HepG2 (cell line): ENCODE measurements around the gene RABGAP1L. TPM values are rescaled to one million over a fixed set of nuclear protein-coding genes. Genes with fewer than 3 reads are reported as not detected.

Experiments
- GATAD1 ChIP-seq: IDR thresholded peaks from 2 replicates; pipeline ENCODE4 v1.6.1; 2016; ENCODE audit warnings: missing genetic modification reagents, missing compliant biosample characterization
- NPAS2 ChIP-seq: sonication (generic); formaldehyde crosslinking; IDR thresholded peaks from 2 replicates; pipeline ENCODE4 v1.8.0; 2022; ENCODE audit warnings: mild to moderate bottlenecking, missing genetic modification reagents, borderline replicate concordance
- PLRG1 ChIP-seq: fragments of 450-650 bp; conservative IDR thresholded peaks from 2 replicates; pipeline ENCODE4 v1.6.1; 2016
- SALL1 ChIP-seq: sonication (generic); formaldehyde crosslinking; IDR thresholded peaks from 2 replicates; pipeline ENCODE4 v1.8.0; 2022; ENCODE audit warnings: mild to moderate bottlenecking, missing genetic modification reagents
- SOX6 ChIP-seq, 2 experiments: fragments of 450-650 bp in 1 of 2; sonication (generic) in 1 of 2; formaldehyde crosslinking in 1 of 2; IDR thresholded peaks; 2 replicates each; pipeline versions ENCODE4 v1.4.0 to v1.6.1; 2017 to 2020; ENCODE audit warnings: antibody characterized with exemption in 1 of 2, mild to moderate bottlenecking in 1 of 2, missing genetic modification reagents in 1 of 2
- SSRP1 ChIP-seq: IDR thresholded peaks from 2 replicates; pipeline ENCODE4 v1.6.1; 2016; ENCODE audit warnings: control low read depth
- ZMYM4 ChIP-seq: sonication (generic); formaldehyde crosslinking; IDR thresholded peaks from 2 replicates; pipeline ENCODE4 v1.8.1; 2023; ENCODE audit warnings: mild to moderate bottlenecking, missing genetic modification reagents
- ZNF20 ChIP-seq: sonication (generic); formaldehyde crosslinking; IDR thresholded peaks from 2 replicates; pipeline ENCODE4 v1.4.0; 2020; ENCODE audit warnings: mild to moderate bottlenecking, moderate library complexity, missing genetic modification reagents
- ZNF496 ChIP-seq: sonication (generic); formaldehyde crosslinking; IDR thresholded peaks from 2 replicates; pipeline ENCODE4 v1.8.1; 2023; ENCODE audit warnings: mild to moderate bottlenecking, moderate library complexity, missing genetic modification reagents; ENCODE audit not compliant: insufficient replicate concordance
- ZNF660 ChIP-seq: sonication (generic); formaldehyde crosslinking; IDR thresholded peaks from 2 replicates; pipeline ENCODE4 v1.5.1; 2020; ENCODE audit warnings: mild to moderate bottlenecking, low read depth, missing genetic modification reagents, borderline replicate concordance
- polyA plus RNA-seq, 8 experiments: library from polyadenylated mRNA; depleted of rRNA in 3 of 8; stranded (reverse) in 7 of 8; unstranded in 1 of 8; fragments of >200 nt; fragmentation: Illumina TruSeq in 4 of 8; extraction: Trizol in 4 of 8; gene quantifications; 2 replicates each; pipeline versions ENCODE4 v1.2.1 to v1.2.3, GENCODE V29; 2011 to 2016; ENCODE audit warnings: low read depth in 4 of 8, missing spikeins in 1 of 8, mixed read lengths in 1 of 8; ENCODE audit not compliant: insufficient read depth in 1 of 8
- total RNA-seq, 5 experiments: library from RNA; depleted of rRNA; stranded (reverse); fragments of >200 nt; fragmentation: Illumina TruSeq; extraction: Trizol; gene quantifications; 2 replicates each; pipeline ENCODE4 v1.2.3, GENCODE V29; 2016; ENCODE audit warnings: low read depth in 1 of 5
- TF ChIP-seq, protein P1 (sequence below): sonication (generic); formaldehyde crosslinking; IDR thresholded peaks from 2 replicates; pipeline ENCODE4 v1.8.0; 2022; ENCODE audit warnings: missing genetic modification reagents, mild to moderate bottlenecking, borderline replicate concordance
- TF ChIP-seq, protein P2 (sequence below): sonication (generic); formaldehyde crosslinking; IDR thresholded peaks from 2 replicates; pipeline ENCODE4 v1.4.0; 2020; ENCODE audit warnings: missing genetic modification reagents, mild to moderate bottlenecking, borderline replicate concordance
- TF ChIP-seq, protein P3 (sequence below): IDR thresholded peaks from 2 replicates; pipeline ENCODE4 v1.6.1; 2016; ENCODE audit warnings: mild to moderate bottlenecking
- TF ChIP-seq, protein P4 (sequence below): IDR thresholded peaks from 2 replicates; pipeline ENCODE4 v1.4.0; 2020; ENCODE audit warnings: mild to moderate bottlenecking, missing genetic modification reagents

RABGAP1L gene
- total and polyA plus RNA-seq, 2 of the 13 experiments (the other 11 are each of a cell fraction or from before 2014, with no cell fraction given): 7.9 to 22.6 TPM

DNA sequence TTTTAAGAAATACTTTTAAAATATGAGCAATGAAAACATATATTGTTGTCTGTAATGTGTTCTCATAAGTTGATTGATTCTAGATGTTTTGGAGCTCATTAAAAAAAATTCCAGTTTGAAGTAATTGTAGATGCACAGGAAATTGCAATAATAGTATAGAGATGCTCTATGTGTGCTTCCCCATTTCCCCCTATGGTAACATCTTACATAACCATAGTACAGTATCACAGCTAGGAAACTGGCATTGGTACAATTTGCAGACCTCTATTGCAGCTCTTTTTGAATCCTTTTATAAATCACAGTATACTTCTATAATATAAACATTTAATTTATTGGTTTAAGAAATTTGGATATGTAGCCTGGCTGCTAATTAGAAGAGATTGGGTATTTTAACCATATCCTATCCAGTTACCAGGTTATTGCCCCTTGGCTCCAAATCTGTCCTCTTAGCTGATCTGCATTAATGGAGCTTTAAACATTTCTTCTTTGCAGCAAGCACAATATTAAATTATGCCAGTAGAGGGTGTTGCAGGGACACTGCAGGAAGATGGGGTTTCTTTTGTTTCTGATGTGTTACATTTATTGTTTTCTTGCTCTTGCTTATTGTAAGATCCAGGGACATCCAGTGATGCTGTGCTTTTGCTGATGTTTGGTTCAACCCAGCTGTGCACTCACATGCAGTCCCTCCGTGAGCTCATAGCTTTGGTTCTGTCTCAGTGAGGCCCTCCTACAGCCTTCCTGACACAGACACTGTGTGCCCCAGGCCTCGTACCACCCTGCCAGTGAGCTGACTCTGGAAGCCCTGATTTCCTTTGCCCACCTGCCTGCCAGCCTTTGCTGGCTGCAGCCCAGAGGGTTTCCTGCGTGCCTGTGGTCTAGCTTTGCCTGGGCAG, 103.3 kb downstream of the RABGAP1L start (continued):
- TF ChIP-seq ZNF20: no peak
- no peak for TF ChIP-seq PLRG1
- TF ChIP-seq ZMYM4 (CRISPR knock-in tag): peak; percentile 39; the same call in 1 of the 2 replicates
- no peak for TF ChIP-seq NPAS2 (CRISPR knock-in tag)
- TF ChIP-seq GATAD1: 0 out of 2 replicates have a peak, but pooled peaks have one; percentile 25
- no peak for TF ChIP-seq ZNF660 (CRISPR knock-in tag)
- no peak for TF ChIP-seq ZNF496 (CRISPR knock-in tag)
- peak; percentile 22; the same call in 1 of the 2 replicates for TF ChIP-seq SALL1 (CRISPR knock-in tag)
- TF ChIP-seq SOX6 (IDR thresholded peaks at IDR 0.05): no peak
- TF ChIP-seq SOX6 (CRISPR knock-in tag; IDR thresholded peaks at IDR 0.05): 0 out of 2 replicates have a peak, but pooled peaks have one; percentile 26
- TF ChIP-seq, protein P1, sequence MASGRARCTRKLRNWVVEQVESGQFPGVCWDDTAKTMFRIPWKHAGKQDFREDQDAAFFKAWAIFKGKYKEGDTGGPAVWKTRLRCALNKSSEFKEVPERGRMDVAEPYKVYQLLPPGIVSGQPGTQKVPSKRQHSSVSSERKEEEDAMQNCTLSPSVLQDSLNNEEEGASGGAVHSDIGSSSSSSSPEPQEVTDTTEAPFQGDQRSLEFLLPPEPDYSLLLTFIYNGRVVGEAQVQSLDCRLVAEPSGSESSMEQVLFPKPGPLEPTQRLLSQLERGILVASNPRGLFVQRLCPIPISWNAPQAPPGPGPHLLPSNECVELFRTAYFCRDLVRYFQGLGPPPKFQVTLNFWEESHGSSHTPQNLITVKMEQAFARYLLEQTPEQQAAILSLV (CRISPR knock-in tag): no peak
- TF ChIP-seq, protein P2, sequence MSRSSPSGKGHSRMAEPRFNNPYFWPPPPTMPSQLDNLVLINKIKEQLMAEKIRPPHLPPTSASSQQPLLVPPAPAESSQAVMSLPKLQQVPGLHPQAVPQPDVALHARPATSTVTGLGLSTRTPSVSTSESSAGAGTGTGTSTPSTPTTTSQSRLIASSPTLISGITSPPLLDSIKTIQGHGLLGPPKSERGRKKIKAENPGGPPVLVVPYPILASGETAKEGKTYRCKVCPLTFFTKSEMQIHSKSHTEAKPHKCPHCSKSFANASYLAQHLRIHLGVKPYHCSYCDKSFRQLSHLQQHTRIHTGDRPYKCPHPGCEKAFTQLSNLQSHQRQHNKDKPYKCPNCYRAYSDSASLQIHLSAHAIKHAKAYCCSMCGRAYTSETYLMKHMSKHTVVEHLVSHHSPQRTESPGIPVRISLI (CRISPR knock-in tag): peak; percentile 57; the same call in 1 of the 2 replicates
- no peak for TF ChIP-seq SSRP1
- TF ChIP-seq, protein P3, sequence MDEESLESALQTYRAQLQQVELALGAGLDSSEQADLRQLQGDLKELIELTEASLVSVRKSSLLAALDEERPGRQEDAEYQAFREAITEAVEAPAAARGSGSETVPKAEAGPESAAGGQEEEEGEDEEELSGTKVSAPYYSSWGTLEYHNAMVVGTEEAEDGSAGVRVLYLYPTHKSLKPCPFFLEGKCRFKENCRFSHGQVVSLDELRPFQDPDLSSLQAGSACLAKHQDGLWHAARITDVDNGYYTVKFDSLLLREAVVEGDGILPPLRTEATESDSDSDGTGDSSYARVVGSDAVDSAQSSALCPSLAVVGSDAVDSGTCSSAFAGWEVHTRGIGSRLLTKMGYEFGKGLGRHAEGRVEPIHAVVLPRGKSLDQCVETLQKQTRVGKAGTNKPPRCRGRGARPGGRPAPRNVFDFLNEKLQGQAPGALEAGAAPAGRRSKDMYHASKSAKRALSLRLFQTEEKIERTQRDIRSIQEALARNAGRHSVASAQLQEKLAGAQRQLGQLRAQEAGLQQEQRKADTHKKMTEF (CRISPR knock-in tag): 0 out of 2 replicates have a peak, but pooled peaks have one; percentile 24
- TF ChIP-seq, protein P4, sequence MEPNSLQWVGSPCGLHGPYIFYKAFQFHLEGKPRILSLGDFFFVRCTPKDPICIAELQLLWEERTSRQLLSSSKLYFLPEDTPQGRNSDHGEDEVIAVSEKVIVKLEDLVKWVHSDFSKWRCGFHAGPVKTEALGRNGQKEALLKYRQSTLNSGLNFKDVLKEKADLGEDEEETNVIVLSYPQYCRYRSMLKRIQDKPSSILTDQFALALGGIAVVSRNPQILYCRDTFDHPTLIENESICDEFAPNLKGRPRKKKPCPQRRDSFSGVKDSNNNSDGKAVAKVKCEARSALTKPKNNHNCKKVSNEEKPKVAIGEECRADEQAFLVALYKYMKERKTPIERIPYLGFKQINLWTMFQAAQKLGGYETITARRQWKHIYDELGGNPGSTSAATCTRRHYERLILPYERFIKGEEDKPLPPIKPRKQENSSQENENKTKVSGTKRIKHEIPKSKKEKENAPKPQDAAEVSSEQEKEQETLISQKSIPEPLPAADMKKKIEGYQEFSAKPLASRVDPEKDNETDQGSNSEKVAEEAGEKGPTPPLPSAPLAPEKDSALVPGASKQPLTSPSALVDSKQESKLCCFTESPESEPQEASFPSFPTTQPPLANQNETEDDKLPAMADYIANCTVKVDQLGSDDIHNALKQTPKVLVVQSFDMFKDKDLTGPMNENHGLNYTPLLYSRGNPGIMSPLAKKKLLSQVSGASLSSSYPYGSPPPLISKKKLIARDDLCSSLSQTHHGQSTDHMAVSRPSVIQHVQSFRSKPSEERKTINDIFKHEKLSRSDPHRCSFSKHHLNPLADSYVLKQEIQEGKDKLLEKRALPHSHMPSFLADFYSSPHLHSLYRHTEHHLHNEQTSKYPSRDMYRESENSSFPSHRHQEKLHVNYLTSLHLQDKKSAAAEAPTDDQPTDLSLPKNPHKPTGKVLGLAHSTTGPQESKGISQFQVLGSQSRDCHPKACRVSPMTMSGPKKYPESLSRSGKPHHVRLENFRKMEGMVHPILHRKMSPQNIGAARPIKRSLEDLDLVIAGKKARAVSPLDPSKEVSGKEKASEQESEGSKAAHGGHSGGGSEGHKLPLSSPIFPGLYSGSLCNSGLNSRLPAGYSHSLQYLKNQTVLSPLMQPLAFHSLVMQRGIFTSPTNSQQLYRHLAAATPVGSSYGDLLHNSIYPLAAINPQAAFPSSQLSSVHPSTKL (CRISPR knock-in tag): 0 out of 2 replicates have a peak, but pooled peaks have one; percentile 10
